ENCODE data around the gene ZNF697. TPM values are rescaled to one million over a fixed set of nuclear protein-coding genes. Genes with fewer than 3 reads are reported as not detected.

Gene ZNF697
- total RNA-seq, 1 experiment from 2014 or later, result 7.1 TPM

DNA sequence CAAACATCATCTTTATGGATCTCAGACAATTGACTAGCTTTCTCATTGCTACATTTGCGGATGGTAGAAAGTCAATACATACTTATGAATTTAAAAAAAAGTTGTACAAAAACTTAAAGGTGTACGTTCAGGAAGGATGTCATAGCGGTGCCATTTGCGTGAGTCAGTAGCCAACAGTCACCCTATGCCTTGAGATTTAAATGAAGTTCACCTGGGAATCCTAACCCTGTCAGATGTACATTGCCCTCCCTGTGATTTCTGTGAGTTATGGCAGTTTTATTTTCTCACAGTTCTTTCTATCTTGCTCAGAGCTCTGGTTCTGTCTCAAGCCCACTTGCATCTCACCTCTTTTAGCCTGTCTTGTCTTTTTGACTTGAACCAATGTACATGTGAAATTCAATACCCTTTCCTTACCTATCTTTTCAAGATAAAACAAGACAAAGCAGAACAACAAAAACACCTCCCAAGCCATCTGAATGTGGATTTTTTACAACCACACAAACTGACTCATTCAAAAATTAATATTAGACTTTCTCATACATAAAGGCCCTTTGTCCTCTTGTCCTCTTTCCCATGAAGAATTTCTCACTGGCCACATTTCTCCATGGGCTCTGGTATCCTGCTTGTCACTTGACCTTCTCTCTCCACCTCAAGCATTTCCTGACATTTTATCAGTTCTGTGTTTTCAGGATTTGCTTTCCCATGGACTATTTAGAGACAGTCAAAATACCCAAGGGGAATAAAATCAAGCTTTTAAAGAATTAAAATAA, 25.3 kb upstream of the ZNF697 start:
- no peak overlapping the region for H3K4me3 ChIP-seq (ENCODE audit: low read depth in 2 of 2, low read length in 2 of 2)
- BruUV-seq (replicated peaks), result no TSS peak
- TF ChIP-seq, protein P1, sequence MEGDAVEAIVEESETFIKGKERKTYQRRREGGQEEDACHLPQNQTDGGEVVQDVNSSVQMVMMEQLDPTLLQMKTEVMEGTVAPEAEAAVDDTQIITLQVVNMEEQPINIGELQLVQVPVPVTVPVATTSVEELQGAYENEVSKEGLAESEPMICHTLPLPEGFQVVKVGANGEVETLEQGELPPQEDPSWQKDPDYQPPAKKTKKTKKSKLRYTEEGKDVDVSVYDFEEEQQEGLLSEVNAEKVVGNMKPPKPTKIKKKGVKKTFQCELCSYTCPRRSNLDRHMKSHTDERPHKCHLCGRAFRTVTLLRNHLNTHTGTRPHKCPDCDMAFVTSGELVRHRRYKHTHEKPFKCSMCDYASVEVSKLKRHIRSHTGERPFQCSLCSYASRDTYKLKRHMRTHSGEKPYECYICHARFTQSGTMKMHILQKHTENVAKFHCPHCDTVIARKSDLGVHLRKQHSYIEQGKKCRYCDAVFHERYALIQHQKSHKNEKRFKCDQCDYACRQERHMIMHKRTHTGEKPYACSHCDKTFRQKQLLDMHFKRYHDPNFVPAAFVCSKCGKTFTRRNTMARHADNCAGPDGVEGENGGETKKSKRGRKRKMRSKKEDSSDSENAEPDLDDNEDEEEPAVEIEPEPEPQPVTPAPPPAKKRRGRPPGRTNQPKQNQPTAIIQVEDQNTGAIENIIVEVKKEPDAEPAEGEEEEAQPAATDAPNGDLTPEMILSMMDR (IDR thresholded peaks at IDR 0.05), result no peak
- no peak for TF ChIP-seq SIN3A (IDR thresholded peaks at IDR 0.05; ENCODE audit: borderline replicate concordance, insufficient read depth, low read depth, low read length)
- TF ChIP-seq, protein P2, sequence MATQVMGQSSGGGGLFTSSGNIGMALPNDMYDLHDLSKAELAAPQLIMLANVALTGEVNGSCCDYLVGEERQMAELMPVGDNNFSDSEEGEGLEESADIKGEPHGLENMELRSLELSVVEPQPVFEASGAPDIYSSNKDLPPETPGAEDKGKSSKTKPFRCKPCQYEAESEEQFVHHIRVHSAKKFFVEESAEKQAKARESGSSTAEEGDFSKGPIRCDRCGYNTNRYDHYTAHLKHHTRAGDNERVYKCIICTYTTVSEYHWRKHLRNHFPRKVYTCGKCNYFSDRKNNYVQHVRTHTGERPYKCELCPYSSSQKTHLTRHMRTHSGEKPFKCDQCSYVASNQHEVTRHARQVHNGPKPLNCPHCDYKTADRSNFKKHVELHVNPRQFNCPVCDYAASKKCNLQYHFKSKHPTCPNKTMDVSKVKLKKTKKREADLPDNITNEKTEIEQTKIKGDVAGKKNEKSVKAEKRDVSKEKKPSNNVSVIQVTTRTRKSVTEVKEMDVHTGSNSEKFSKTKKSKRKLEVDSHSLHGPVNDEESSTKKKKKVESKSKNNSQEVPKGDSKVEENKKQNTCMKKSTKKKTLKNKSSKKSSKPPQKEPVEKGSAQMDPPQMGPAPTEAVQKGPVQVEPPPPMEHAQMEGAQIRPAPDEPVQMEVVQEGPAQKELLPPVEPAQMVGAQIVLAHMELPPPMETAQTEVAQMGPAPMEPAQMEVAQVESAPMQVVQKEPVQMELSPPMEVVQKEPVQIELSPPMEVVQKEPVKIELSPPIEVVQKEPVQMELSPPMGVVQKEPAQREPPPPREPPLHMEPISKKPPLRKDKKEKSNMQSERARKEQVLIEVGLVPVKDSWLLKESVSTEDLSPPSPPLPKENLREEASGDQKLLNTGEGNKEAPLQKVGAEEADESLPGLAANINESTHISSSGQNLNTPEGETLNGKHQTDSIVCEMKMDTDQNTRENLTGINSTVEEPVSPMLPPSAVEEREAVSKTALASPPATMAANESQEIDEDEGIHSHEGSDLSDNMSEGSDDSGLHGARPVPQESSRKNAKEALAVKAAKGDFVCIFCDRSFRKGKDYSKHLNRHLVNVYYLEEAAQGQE (IDR thresholded peaks at IDR 0.05; ENCODE audit: insufficient read depth in 1 of 2, low read depth in 2 of 2, low read length in 1 of 2), result no peak
- no peak for TF ChIP-seq POLR2AphosphoS5 (IDR thresholded peaks at IDR 0.05; ENCODE audit: low read depth, low read length)
- TF ChIP-seq TCF7L2 (IDR thresholded peaks at IDR 0.05; ENCODE audit: low read depth, low read length), result no peak
- peaks cover 3% of the 10 kb centered on the region; the same call in 1 of the 2 replicates for H3K27me3 ChIP-seq (ENCODE audit: control insufficient read depth, insufficient read depth, low read length)
- no peaks in the 10 kb centered on the region for H3K9me3 ChIP-seq (ENCODE audit: control insufficient read depth, insufficient read depth, low read depth, low read length)
- intact Hi-C loops (cut with micrococcal nuclease; ENCODE audit: unreplicated experiment), result no loop called here
- no peaks in the 10 kb centered on the region for H3K36me3 ChIP-seq (ENCODE audit: control insufficient read depth, insufficient read depth, low read length)
- no peak overlapping the region for H3K27ac ChIP-seq (ENCODE audit: low read length)
- DNase-seq (ENCODE audit: low read depth, low spot score) (no peak), ATAC-seq (no peak)
- ChIA-PET CTCF (interaction anchor here (1.6 kb wide), 1 partner anchor 25 kb away, joined by 3 read pairs; the partner anchor contains the start of gene ZNF697), POLR2A (no interaction called here)
- in situ Hi-C loops (cut with HindIII; ENCODE audit: low pct_unique_long_range_greater_than_20kb, low sequenced_read_pairs), result no loop called here
- peaks cover 4% of the 10 kb centered on the region for H3K4me1 ChIP-seq (ENCODE audit: control insufficient read depth, insufficient read depth, low read length)

DNA sequence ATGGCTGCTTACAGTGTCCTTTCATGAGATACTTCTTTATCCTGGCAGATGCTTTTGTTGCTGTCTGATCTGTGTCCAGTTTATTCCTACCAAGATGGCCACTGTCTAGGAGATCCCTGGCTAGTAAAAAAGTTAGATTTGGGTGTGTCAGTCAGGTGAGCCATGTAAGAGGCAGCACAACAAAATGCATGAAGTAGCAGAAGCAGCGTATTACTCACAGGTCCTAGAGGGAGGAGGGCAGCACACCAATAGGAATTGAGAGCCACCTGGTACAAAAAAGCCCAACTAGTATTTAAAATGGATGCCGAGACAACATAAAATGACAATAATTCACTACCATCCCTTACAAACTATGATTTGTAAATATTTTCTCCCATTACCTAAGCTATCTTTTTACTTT, 22.8 kb upstream of the ZNF697 start:
- H3K27me3 ChIP-seq (ENCODE audit: control insufficient read depth, insufficient read depth, low read length), result peaks cover 3% of the 10 kb centered on the region; the same call in 1 of the 2 replicates
- POLR2A ChIA-PET, result no interaction called here
- no peaks in the 10 kb centered on the region for H3K36me3 ChIP-seq (ENCODE audit: control insufficient read depth, insufficient read depth, low read length)
- TF ChIP-seq, protein P1 (IDR thresholded peaks at IDR 0.05), result no peak
- no peak for TF ChIP-seq TCF7L2 (IDR thresholded peaks at IDR 0.05; ENCODE audit: low read depth, low read length)
- TF ChIP-seq, protein P2 (IDR thresholded peaks at IDR 0.05; ENCODE audit: insufficient read depth in 1 of 2, low read depth in 2 of 2, low read length in 1 of 2), result no peak
- no peak for TF ChIP-seq POLR2AphosphoS5 (IDR thresholded peaks at IDR 0.05; ENCODE audit: low read depth, low read length)
- TF ChIP-seq SIN3A (IDR thresholded peaks at IDR 0.05; ENCODE audit: borderline replicate concordance, insufficient read depth, low read depth, low read length), result no peak
- H3K4me1 ChIP-seq (ENCODE audit: control insufficient read depth, insufficient read depth, low read length), result peaks cover 4% of the 10 kb centered on the region
- CTCF ChIA-PET, result no interaction called here
- no peaks in the 10 kb centered on the region for H3K9me3 ChIP-seq (ENCODE audit: control insufficient read depth, insufficient read depth, low read depth, low read length)
- H3K27ac ChIP-seq (ENCODE audit: low read length), result no peak overlapping the region
- BruUV-seq (replicated peaks), result no TSS peak
- H3K4me3 ChIP-seq (ENCODE audit: low read depth in 2 of 2, low read length in 2 of 2), result no peak overlapping the region
- DNase-seq (ENCODE audit: low read depth, low spot score) (no peak), ATAC-seq (no peak)
- in situ Hi-C loops (cut with HindIII; ENCODE audit: low pct_unique_long_range_greater_than_20kb, low sequenced_read_pairs) (no loop called here), intact Hi-C loops (cut with micrococcal nuclease; ENCODE audit: unreplicated experiment) (no loop called here)

Measured in Panc1 (cell line).